KMS-11 (cell line): ENCODE results near the gene PSG7.
"Not testable (repeated sequence)": the region's sequence is repeated elsewhere in the genome, so short reads cannot be mapped to it uniquely, and the experiment has no call there.

Source experiments
- H2AFZ ChIP-seq: fragments of 200-600 bp; sonication (generic); 2 replicates; pipeline ENCODE4 v1.6.1; 2016; ENCODE audit warnings: antibody characterized with exemption, mixed run types, low read depth
- H3K27ac ChIP-seq: fragments of 200-600 bp; sonication (generic); 2 replicates; pipeline ENCODE4 v1.6.1; 2016; ENCODE audit warnings: mild to moderate bottlenecking, mixed run types
- H3K27me3 ChIP-seq: fragments of 200-600 bp; sonication (generic); 2 replicates; pipeline ENCODE4 v1.6.1; 2017; ENCODE audit warnings: mild to moderate bottlenecking, low read depth, mixed run types, moderate library complexity; ENCODE audit not compliant: insufficient read depth
- H3K36me3 ChIP-seq: fragments of 200-600 bp; sonication (generic); 2 replicates; pipeline ENCODE4 v1.6.1; 2017; ENCODE audit warnings: mild to moderate bottlenecking, mixed run types; ENCODE audit not compliant: insufficient read depth
- H3K4me1 ChIP-seq: fragments of 200-600 bp; sonication (generic); 2 replicates; pipeline ENCODE4 v1.6.1; 2016; ENCODE audit warnings: mild to moderate bottlenecking, low read depth, mixed run types; ENCODE audit not compliant: poor library complexity, severe bottlenecking
- H3K4me2 ChIP-seq: fragments of 200-600 bp; sonication (generic); 2 replicates; pipeline ENCODE4 v1.7.0; 2016; ENCODE audit warnings: mild to moderate bottlenecking, mixed run types
- H3K4me3 ChIP-seq: fragments of 200-600 bp; sonication (generic); IDR thresholded peaks from 2 replicates; pipeline ENCODE4 v1.6.1; 2017; ENCODE audit warnings: low read depth, low read length, mixed read lengths; ENCODE audit not compliant: insufficient read depth
- H3K79me2 ChIP-seq: fragments of 200-600 bp; sonication (generic); 2 replicates; pipeline ENCODE4 v1.6.1; 2016; ENCODE audit warnings: low read depth, mixed run types; ENCODE audit not compliant: insufficient read depth
- H3K9ac ChIP-seq: fragments of 200-600 bp; sonication (generic); 2 replicates; pipeline ENCODE4 v1.6.1; 2016; ENCODE audit warnings: mild to moderate bottlenecking, mixed run types
- H4K20me1 ChIP-seq: fragments of 200-600 bp; sonication (generic); 2 replicates; pipeline ENCODE4 v1.6.1; 2016; ENCODE audit warnings: mild to moderate bottlenecking, mixed run types; ENCODE audit not compliant: insufficient read depth
- TF ChIP-seq, protein P1 (sequence below): fragments of 200-600 bp; sonication (generic); conservative IDR thresholded peaks from 2 replicates; pipeline ENCODE4 v1.6.1; 2017; ENCODE audit warnings: low read depth, mild to moderate bottlenecking, antibody characterized with exemption, low read length, moderate library complexity, mixed read lengths

The PSG7 gene

DNA sequence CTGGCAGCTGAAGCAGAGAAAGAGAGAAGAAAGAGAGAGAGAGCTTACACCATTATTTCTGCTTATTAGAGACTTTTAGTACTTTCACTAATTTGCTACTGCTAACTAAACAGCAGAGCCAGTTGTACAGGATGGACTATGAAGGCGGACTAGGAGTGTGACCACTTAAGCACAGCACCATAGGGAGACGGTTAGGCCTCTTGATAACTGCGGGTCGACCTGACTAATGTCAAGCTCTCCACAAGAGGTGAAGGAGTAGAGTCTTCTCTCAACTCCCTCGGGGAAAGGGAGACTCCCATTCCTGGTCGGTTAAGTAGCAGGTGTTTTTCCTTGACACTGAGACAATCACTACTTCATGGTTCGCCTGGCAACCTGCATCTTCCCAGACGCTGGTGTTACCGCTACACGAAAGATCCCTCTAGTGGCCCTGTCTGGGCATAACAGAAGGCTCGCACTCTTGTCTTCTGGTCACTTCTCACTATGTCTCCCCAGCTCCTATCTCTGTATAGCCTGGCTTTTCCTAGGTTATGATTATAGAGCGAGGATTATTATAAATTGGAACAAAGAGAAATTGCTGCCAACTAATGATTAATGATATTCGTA, 5.3 kb upstream of the PSG7 start:
- no peaks in the 10 kb centered on the region for H4K20me1 ChIP-seq
- no peaks in the 10 kb centered on the region for H3K4me1 ChIP-seq
- H3K4me3 ChIP-seq = no peak overlapping the region
- H2AFZ ChIP-seq = no peak overlapping the region
- H3K27me3 ChIP-seq = no peaks in the 10 kb centered on the region
- TF ChIP-seq, protein P1, sequence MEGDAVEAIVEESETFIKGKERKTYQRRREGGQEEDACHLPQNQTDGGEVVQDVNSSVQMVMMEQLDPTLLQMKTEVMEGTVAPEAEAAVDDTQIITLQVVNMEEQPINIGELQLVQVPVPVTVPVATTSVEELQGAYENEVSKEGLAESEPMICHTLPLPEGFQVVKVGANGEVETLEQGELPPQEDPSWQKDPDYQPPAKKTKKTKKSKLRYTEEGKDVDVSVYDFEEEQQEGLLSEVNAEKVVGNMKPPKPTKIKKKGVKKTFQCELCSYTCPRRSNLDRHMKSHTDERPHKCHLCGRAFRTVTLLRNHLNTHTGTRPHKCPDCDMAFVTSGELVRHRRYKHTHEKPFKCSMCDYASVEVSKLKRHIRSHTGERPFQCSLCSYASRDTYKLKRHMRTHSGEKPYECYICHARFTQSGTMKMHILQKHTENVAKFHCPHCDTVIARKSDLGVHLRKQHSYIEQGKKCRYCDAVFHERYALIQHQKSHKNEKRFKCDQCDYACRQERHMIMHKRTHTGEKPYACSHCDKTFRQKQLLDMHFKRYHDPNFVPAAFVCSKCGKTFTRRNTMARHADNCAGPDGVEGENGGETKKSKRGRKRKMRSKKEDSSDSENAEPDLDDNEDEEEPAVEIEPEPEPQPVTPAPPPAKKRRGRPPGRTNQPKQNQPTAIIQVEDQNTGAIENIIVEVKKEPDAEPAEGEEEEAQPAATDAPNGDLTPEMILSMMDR = no peak
- H3K79me2 ChIP-seq = no peaks in the 10 kb centered on the region
- H3K36me3 ChIP-seq = no peaks in the 10 kb centered on the region
- H3K4me2 ChIP-seq = no peak overlapping the region
- no peak overlapping the region for H3K27ac ChIP-seq
- no peak overlapping the region for H3K9ac ChIP-seq

DNA sequence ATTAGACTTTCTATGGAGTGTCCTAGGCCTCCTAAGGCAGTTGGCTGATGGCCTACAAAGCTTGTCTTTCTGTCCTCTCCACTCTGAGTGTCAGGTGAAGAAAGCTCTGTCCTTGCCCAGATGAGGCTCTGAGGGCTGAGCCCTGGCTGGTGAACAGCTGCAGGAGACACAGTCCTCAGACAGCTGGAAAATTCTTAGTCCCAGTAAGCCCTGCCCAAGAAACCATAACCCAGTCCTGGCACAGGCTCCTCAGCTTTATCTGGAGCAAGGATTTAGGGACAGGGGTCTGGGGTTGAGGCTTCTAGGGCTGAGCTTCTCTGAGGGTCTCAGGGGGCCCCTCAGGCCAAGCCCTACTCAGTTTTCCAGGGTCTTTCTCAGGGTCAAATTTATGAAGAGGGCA, 2.3 kb downstream of the PSG7 start:
- not testable (repeated sequence) for H2AFZ ChIP-seq, H3K27me3 ChIP-seq, H3K9ac ChIP-seq, H3K79me2 ChIP-seq, H4K20me1 ChIP-seq, H3K27ac ChIP-seq, H3K36me3 ChIP-seq, H3K4me1 ChIP-seq, H3K4me3 ChIP-seq, H3K4me2 ChIP-seq

DNA sequence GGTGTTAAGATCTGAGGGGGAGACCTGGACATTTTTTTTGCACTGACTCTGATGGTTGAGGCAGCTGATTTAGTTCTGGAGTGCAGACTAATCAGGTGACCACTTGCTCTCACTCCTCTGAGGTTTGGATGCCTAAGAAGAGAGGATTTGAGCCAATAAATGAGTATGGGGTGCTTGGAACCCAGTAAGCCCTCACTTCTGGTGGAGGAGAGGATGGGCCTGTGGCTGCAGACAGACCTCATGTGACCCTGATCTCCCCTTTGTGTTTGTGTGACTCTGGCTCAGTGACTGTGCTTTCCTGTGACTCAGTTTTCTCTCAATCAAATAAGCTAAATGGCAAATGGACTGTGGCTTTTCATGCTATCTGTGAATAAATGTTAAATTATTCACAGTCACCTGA, 2.8 kb downstream of the PSG7 start:
- not testable (repeated sequence) for H3K4me2 ChIP-seq, H3K4me3 ChIP-seq

DNA sequence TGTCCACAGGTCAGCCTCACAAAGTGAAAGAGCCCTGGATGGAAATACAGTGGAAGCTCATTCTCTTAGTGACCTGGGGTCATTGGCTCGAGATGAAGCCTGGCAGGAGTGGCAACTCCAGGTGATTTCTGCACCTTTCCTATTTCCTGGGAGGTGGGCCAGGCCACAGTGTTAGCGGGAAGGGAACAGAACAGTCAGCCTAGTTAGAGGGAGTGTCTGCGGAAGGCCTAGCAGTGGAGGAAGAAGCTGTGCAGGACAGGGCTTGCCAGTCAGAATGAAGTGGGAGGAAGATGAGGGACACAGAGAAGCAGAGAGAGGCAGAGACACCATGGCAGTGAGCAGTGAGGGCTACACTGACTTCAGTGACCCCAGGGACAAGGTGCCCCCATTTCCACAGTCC, 3.6 kb downstream of the PSG7 start:
- H3K27ac ChIP-seq = not testable (repeated sequence)

More for the DNA sequence above, 2.8 kb downstream of the PSG7 start:
- H3K27ac ChIP-seq, H3K4me1 ChIP-seq, H3K27me3 ChIP-seq, H3K9ac ChIP-seq, H3K79me2 ChIP-seq, H3K36me3 ChIP-seq, H2AFZ ChIP-seq, H4K20me1 ChIP-seq: not testable (repeated sequence)

DNA sequence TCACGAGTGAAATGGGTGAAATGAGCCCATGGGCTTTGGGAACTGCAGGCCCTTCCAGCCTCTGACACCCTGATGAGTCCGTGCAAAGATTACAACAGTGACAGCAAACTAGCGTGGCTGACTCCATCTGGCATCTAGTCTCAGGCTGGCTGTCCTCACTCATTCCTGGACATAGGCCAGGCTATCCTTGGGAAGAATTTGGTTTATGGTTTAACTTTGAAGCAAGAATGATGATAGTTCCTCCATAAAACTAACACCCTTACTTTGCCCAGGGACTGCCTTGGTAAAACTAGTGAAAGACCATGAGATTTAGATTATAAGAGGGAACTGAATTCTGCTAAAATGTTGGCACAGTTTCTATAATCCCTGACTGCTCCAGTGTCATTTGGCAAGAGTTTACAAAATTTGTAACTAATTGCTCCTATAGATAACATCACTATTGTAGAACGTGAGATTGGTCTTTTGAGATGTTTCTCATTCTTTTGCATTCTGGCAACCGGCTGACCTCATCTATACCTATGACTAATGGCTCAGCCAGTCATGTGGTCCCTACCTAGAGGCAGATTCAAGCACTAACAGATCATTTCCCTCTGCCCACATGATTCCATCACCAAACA, 4.4 kb downstream of the PSG7 start:
- not testable (repeated sequence) for H3K36me3 ChIP-seq, H3K4me2 ChIP-seq, H3K9ac ChIP-seq, H2AFZ ChIP-seq, H4K20me1 ChIP-seq, H3K27me3 ChIP-seq, H3K27ac ChIP-seq, H3K4me1 ChIP-seq, H3K4me3 ChIP-seq, H3K79me2 ChIP-seq

More for the DNA sequence above, 3.6 kb downstream of the PSG7 start:
- H3K4me1 ChIP-seq, H3K79me2 ChIP-seq, H3K36me3 ChIP-seq, H3K27me3 ChIP-seq, H4K20me1 ChIP-seq, H3K4me2 ChIP-seq, H3K4me3 ChIP-seq, H3K9ac ChIP-seq, H2AFZ ChIP-seq: not testable (repeated sequence)

DNA sequence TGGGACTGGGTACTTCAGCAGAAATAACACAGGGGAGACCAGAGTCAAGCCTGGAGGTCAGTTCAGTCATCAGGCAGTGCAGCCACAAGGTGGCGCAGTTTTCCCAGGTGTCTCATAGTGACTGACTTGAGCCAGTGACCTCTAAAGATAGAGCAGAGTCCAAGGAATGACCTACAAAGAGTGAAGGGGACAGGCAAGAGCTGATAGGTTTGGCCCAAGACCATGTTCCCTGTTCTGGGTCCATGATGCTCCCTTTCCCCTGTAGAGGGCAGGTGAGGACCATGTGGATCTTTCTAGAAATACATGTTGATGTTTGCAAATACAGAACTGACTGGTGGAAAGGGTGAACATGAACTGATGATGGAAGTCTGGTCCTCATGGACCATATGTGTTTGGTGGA, 6.8 kb downstream of the PSG7 start:
- not testable (repeated sequence) for H3K36me3 ChIP-seq, H4K20me1 ChIP-seq, H2AFZ ChIP-seq, H3K4me1 ChIP-seq, H3K27ac ChIP-seq, H3K4me2 ChIP-seq, H3K9ac ChIP-seq, H3K79me2 ChIP-seq, H3K4me3 ChIP-seq, H3K27me3 ChIP-seq
- TF ChIP-seq, protein P1 = peak; percentile 55
